B cell (primary cell): Measurements from ENCODE around the gene DDX10. TPM values are rescaled to one million over a fixed set of nuclear protein-coding genes. Genes with fewer than 3 reads are reported as not detected.

Experiments used
- ATAC-seq: fragments of 200-7000 bp; cut with Tn5 transposase; one replicate; pipeline ENCODE4 v1.10.0; 2021; ENCODE audit warnings: low read depth, mild to moderate bottlenecking, moderate number of reproducible peaks, moderate library complexity
- CTCF ChIA-PET: fragments of 350-600 bp; sonication (Branson Sonifier 250); formaldehyde crosslinking; loops from one replicate; lab custom pipeline; 2021; ENCODE audit warnings: antibody characterized with exemption, inconsistent platforms; lab: Charles Lee
- POLR2A ChIA-PET: fragments of 350-600 bp; sonication (Branson Sonifier 250); formaldehyde crosslinking; loops from one replicate; lab custom pipeline; 2021; ENCODE audit warnings: antibody characterized with exemption; lab: Charles Lee
- DNase-seq: peaks from one replicate; pipeline ENCODE4 v3.0.0; 2013
- H2AFZ ChIP-seq: 2 replicates; pipeline ENCODE4 v1.6.1; 2012; ENCODE audit warnings: mild to moderate bottlenecking, low read depth, low read length; ENCODE audit not compliant: insufficient read depth, poor library complexity, severe bottlenecking
- H3K27ac ChIP-seq, 2 donors: 1 replicate in 1 of 2; 2 replicates in 1 of 2; pipeline ENCODE4 v1.5.1; 2012 to 2013; ENCODE audit warnings: low read length in 2 of 2, mild to moderate bottlenecking in 2 of 2, moderate library complexity in 1 of 2
- H3K27me3 ChIP-seq, 4 experiments: fragments of 200-600 bp in 1 of 4; sonication (generic) in 1 of 4; replicated peaks in 1 of 4; 1 replicate in 2 of 4; 2 replicates in 2 of 4; pipeline versions ENCODE4 v1.6.1 to v1.7.0; 2013 to 2016; ENCODE audit warnings: low read length in 3 of 4, mild to moderate bottlenecking in 2 of 4, mixed read lengths in 1 of 4, moderate library complexity in 1 of 4; ENCODE audit not compliant: insufficient read depth in 4 of 4, control insufficient read depth in 3 of 4; ENCODE audit errors: control extremely low read depth in 1 of 4
- H3K36me3 ChIP-seq, 2 experiments: replicated peaks in 1 of 2; 1 replicate in 1 of 2; 2 replicates in 1 of 2; pipeline versions ENCODE4 v1.6.1 to v1.7.1; 2013; ENCODE audit warnings: low read length in 1 of 2; ENCODE audit not compliant: insufficient read depth in 2 of 2, control insufficient read depth in 1 of 2; ENCODE audit errors: control extremely low read depth in 1 of 2, extremely low read depth in 1 of 2
- H3K4me1 ChIP-seq, 2 donors: fragments of 200-600 bp in 1 of 2; sonication (generic) in 1 of 2; 1 replicate in 1 of 2; 2 replicates in 1 of 2; pipeline versions ENCODE4 v1.5.1 to v1.6.1; 2013 to 2017; ENCODE audit warnings: low read length in 2 of 2; ENCODE audit not compliant: control insufficient read depth in 2 of 2, insufficient read depth in 2 of 2
- H3K4me2 ChIP-seq: replicated peaks from 2 replicates; pipeline ENCODE3; 2012; ENCODE audit warnings: mild to moderate bottlenecking, low read depth, low read length; ENCODE audit not compliant: poor library complexity, severe bottlenecking
- H3K4me3 ChIP-seq, 5 experiments: fragments of 200-600 bp in 1 of 5; sonication (generic) in 1 of 5; 1 replicate in 3 of 5; 2 replicates in 2 of 5; pipeline versions ENCODE4 v1.5.1 to v1.7.0; 2011 to 2016; ENCODE audit warnings: low read length in 4 of 5, mild to moderate bottlenecking in 4 of 5, low read depth in 2 of 5, control low read depth in 1 of 5, moderate library complexity in 1 of 5; ENCODE audit not compliant: insufficient read depth in 1 of 5; ENCODE audit errors: control extremely low read depth in 1 of 5, extremely low read depth in 1 of 5
- H3K79me2 ChIP-seq: fragments of 200-600 bp; sonication (generic); one replicate; pipeline ENCODE4 v1.6.0; 2016; ENCODE audit warnings: low read length; ENCODE audit not compliant: control insufficient read depth, insufficient read depth
- H3K9ac ChIP-seq: fragments of 200-600 bp; sonication (generic); 2 replicates; pipeline ENCODE4 v1.6.1; 2017; ENCODE audit warnings: mild to moderate bottlenecking, low read length, moderate library complexity
- H3K9me3 ChIP-seq, 3 donors: one replicate each; pipeline versions ENCODE4 v1.6.1 to v1.7.1; 2013; ENCODE audit warnings: low read length in 2 of 3; ENCODE audit not compliant: control insufficient read depth in 2 of 3, insufficient read depth in 1 of 3; ENCODE audit errors: control extremely low read depth in 1 of 3
- H4K20me1 ChIP-seq: 2 replicates; pipeline ENCODE4 v1.6.0; 2012; ENCODE audit warnings: mild to moderate bottlenecking, low read length; ENCODE audit not compliant: insufficient read depth, control insufficient read depth, poor library complexity, severe bottlenecking
- H3K27ac Mint-ChIP-seq: one replicate; pipeline ENCODE4 v1.8.0; 2021; ENCODE audit warnings: mixed read lengths
- H3K27me3 Mint-ChIP-seq: one replicate; pipeline ENCODE4 v1.8.0; 2021; ENCODE audit warnings: mixed read lengths
- H3K4me1 Mint-ChIP-seq: one replicate; pipeline ENCODE4 v1.8.0; 2021; ENCODE audit warnings: mixed read lengths
- H3K4me3 Mint-ChIP-seq: one replicate; pipeline ENCODE4 v1.8.0; 2021; ENCODE audit warnings: mixed read lengths
- H3K9me3 Mint-ChIP-seq: one replicate; pipeline ENCODE4 v1.8.0; 2022; ENCODE audit warnings: mixed read lengths; ENCODE audit not compliant: insufficient read depth
- CTCF ChIP-seq: fragments of 200-600 bp; IDR thresholded peaks from one replicate; pipeline ENCODE4 v1.8.0; 2022; ENCODE audit warnings: antibody characterized with exemption, mild to moderate bottlenecking
- EZH2 ChIP-seq: IDR thresholded peaks from 2 replicates; pipeline ENCODE4 v1.6.1; 2012; ENCODE audit warnings: borderline replicate concordance, low read depth, mild to moderate bottlenecking, moderate library complexity, low read length; ENCODE audit not compliant: insufficient read depth, poor library complexity, severe bottlenecking
- WGBS: methylation state at CpG from one replicate; pipeline ENCODE4 v1.1.5; 2013; ENCODE audit warnings: missing lambda C conversion rate; ENCODE audit not compliant: insufficient coverage; 5-methylcytosine and 5-hydroxymethylcytosine counted together
- intact Hi-C: fragments of 100-400 bp; cut with micrococcal nuclease; formaldehyde crosslinking; loops from one replicate; pipeline ENCODE4 v1.10.0; 2022
- polyA plus RNA-seq: library from polyadenylated mRNA; depleted of rRNA; stranded (reverse); fragments of >200 nt; gene quantifications from 2 replicates; pipeline ENCODE4 v1.2.3, GENCODE V29; 2012
- total RNA-seq, 2 donors: library from RNA; stranded (reverse); fragments of 120-200 nt in 1 of 2; gene quantifications; 1 replicate in 1 of 2; 2 replicates in 1 of 2; pipeline versions ENCODE4 v1.2.3 to v1.2.4, GENCODE V29; 2013 to 2022

Gene DDX10
- total and polyA plus RNA-seq, 2 donors (not counting 1 experiment from before 2014, with no cell fraction given) = 15.6 to 30.6 TPM

GRCh38 chr11:108880510-108880909 is 215.6 kb downstream of the DDX10 start:
- ChIA-PET CTCF (no interaction called here), POLR2A (no interaction called here)
- H3K27me3 Mint-ChIP-seq = no peaks in the 10 kb centered on the region
- no peaks in the 10 kb centered on the region for H3K9me3 Mint-ChIP-seq
- Histone ChIP-seq H3K9me3 (no peaks in the 10 kb centered on the region), H3K9ac (no peak overlapping the region), H3K79me2 (no peaks in the 10 kb centered on the region), H3K4me1 (no peaks in the 10 kb centered on the region), H3K4me3 (no peak overlapping the region), H3K27me3 (no peaks in the 10 kb centered on the region), H3K4me2 (no peak overlapping the region), H3K27ac (no peak overlapping the region), H4K20me1 (no peaks in the 10 kb centered on the region), H3K36me3 (no peaks in the 10 kb centered on the region), H2AFZ (no peak overlapping the region)
- 67% methylated on average over 3 of the region's 5 CpGs for WGBS
- intact Hi-C loops = no loop called here
- H3K27ac Mint-ChIP-seq = no peak overlapping the region
- DNase-seq (no peak), ATAC-seq (no peak)
- peaks cover 7% of the 10 kb centered on the region for H3K4me1 Mint-ChIP-seq
- TF ChIP-seq CTCF (no peak), EZH2 (no peak)
- no peak overlapping the region for H3K4me3 Mint-ChIP-seq

- Histone ChIP-seq H4K20me1 (no peaks in the 10 kb centered on the region), H3K4me2 (no peak overlapping the region), H3K27me3 (no peaks in the 10 kb centered on the region), H3K9ac (no peak overlapping the region), H3K36me3 (no peaks in the 10 kb centered on the region), H2AFZ (no peak overlapping the region), H3K4me3 (no peak overlapping the region), H3K4me1 (no peaks in the 10 kb centered on the region), H3K79me2 (no peaks in the 10 kb centered on the region), H3K9me3 (no peaks in the 10 kb centered on the region), H3K27ac (no peak overlapping the region)
- Mint-ChIP-seq H3K9me3 (no peaks in the 10 kb centered on the region), H3K27me3 (no peaks in the 10 kb centered on the region), H3K4me3 (no peak overlapping the region), H3K4me1 (peaks cover 7% of the 10 kb centered on the region), H3K27ac (no peak overlapping the region)
- no peak for DNase-seq
- ChIA-PET POLR2A (no interaction called here), CTCF (no interaction called here)
- ATAC-seq = no peak
- intact Hi-C loops = no loop called here
- TF ChIP-seq EZH2 = no peak
- no peak for TF ChIP-seq CTCF
Measured at GRCh38 chr11:108881131-108881530, 216.3 kb downstream of the DDX10 start.
